ENCODE results near the gene CDC27.
"Not testable (repeated sequence)": the region's sequence is repeated elsewhere in the genome, so short reads cannot be mapped to it uniquely, and the experiment has no call there.

The CDC27 gene

GRCh38 chr17:47192554-47192953 lies 3.5 kb upstream of the CDC27 start:
- DNase-seq: peak; percentile 72

- DNase-seq: no peak
These were observed 1.7 kb upstream of the CDC27 start for GRCh38 chr17:47190770-47191169.

- no peak for DNase-seq
These were observed 1.1 kb upstream of the CDC27 start for GRCh38 chr17:47190243-47190642.

- no peak for DNase-seq
These were observed 690 bp upstream of the CDC27 start for GRCh38 chr17:47189732-47190237.

GRCh38 chr17:47188271-47188875 lies 722 bp downstream of the CDC27 start:
- DNase-seq: peak; percentile 20

GRCh38 chr17:47184681-47185080 lies 4.4 kb downstream of the CDC27 start:
- no peak for DNase-seq

- DNase-seq: not testable (repeated sequence)
These were observed 8.1 kb downstream of the CDC27 start for GRCh38 chr17:47180988-47181387.

GRCh38 chr17:47180337-47180736 lies 8.8 kb downstream of the CDC27 start:
- DNase-seq: no peak

GRCh38 chr17:47179141-47179540 lies 10.0 kb downstream of the CDC27 start:
- DNase-seq: no peak

GRCh38 chr17:47177261-47177660 lies 11.8 kb downstream of the CDC27 start:
- no peak for DNase-seq

GRCh38 chr17:47176389-47176826 lies 12.7 kb downstream of the CDC27 start:
- no peak for DNase-seq

- DNase-seq: not testable (repeated sequence)
These were observed 14.3 kb downstream of the CDC27 start for GRCh38 chr17:47174823-47175222.

GRCh38 chr17:47172696-47173565 lies 16.2 kb downstream of the CDC27 start:
- DNase-seq: no peak

GRCh38 chr17:47170710-47171109 lies 18.4 kb downstream of the CDC27 start:
- no peak for DNase-seq

- DNase-seq: not testable (repeated sequence)
These were observed 20.2 kb downstream of the CDC27 start for GRCh38 chr17:47168896-47169295.

GRCh38 chr17:47166854-47167253 lies 22.2 kb downstream of the CDC27 start:
- not testable (repeated sequence) for DNase-seq

GRCh38 chr17:47165137-47165536 lies 24.0 kb downstream of the CDC27 start:
- DNase-seq: no peak

- DNase-seq: no peak
These were observed 24.8 kb downstream of the CDC27 start for GRCh38 chr17:47164263-47164662.

GRCh38 chr17:47162013-47162622 lies 27.0 kb downstream of the CDC27 start:
- DNase-seq: no peak

GRCh38 chr17:47159315-47159714 lies 29.8 kb downstream of the CDC27 start:
- DNase-seq: no peak

- DNase-seq: no peak
These were observed 43.7 kb downstream of the CDC27 start for GRCh38 chr17:47145351-47145750.

GRCh38 chr17:47135235-47135634 lies 53.9 kb downstream of the CDC27 start:
- no peak for DNase-seq

- not testable (repeated sequence) for DNase-seq
These were observed 54.7 kb downstream of the CDC27 start for GRCh38 chr17:47134354-47134753.

- DNase-seq: no peak
These were observed 57.3 kb downstream of the CDC27 start for GRCh38 chr17:47131761-47132160.
